Measurements from ENCODE around the gene KRTAP12-3.

- no peak for TF ChIP-seq EZH2 (IDR thresholded peaks at IDR 0.05; ENCODE audit: borderline replicate concordance, low read depth, low read length, poor library complexity, severe bottlenecking)
- no peak for TF ChIP-seq CTCF (conservative IDR thresholded peaks at IDR 0.05; ENCODE audit: low read depth, low read length)
Observed at GRCh38 chr21:44612029-44612486, 45.7 kb upstream of the KRTAP12-3 start, which contains the start of gene KRTAP10-8.

All from A673 (cell line).